ENCODE results near the gene MAPK14.

The MAPK14 gene

DNA sequence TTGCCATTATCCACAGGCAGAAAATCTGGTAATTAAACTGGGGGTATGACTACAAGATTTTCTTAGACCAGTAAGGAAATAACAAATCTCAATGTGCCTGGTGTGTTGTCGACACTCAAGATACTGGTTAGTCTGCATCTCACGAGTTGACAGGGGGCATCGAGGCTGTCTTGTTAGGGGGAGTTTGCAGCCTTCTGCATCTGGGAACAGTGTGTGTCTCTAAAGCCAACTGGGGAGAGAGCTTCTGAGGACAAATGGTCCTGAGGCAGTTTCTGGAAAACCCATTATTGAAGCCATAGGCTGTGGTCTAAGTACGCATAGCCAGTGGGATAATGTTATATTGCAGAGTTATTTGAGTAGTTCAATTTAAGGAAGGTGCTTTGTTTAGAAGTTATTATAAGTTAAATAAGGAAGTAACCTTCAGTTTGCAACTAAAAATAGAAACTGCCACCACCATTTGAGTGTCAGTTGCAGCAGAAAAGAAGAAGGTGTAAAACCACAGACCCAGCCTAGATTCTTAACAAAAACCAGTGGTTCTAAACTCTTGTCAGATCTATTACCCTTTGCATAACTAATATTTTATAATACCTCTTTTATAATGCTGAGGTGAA is 87.3 kb downstream of the MAPK14 start:
- Histone ChIP-seq H3K27me3 (ENCODE audit: control insufficient read depth, insufficient read depth, low read length) (no peaks in the 10 kb centered on the region), H3K36me3 (ENCODE audit: control insufficient read depth, insufficient read depth, low read length) (no peaks in the 10 kb centered on the region), H3K9ac (ENCODE audit: low read length) (no peak overlapping the region), H3K4me3 (ENCODE audit: low read length) (no peak overlapping the region), H3K27ac (ENCODE audit: low read depth, low read length) (no peak overlapping the region), H3K4me1 (ENCODE audit: control insufficient read depth, insufficient read depth, low read length) (no peaks in the 10 kb centered on the region)

DNA sequence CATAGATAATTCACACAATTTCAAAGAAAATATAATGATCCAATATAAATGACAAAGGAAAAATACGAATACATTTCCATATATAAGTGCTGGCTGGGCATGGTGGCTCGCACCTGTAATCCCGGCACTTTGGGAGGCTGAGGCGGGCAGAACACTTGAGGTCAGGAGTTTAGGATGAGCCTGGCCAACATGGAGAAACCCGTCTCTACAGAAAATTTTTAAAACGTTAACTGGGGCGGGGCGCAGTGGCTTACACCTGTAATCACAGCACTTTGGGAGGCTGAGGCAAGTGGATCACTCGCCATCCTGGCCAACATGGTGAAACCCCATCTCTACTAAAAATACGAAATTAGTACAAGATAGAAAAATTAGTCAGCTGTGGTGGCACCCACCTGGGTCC is 87.8 kb downstream of the MAPK14 start:
- Histone ChIP-seq H3K4me3 (ENCODE audit: low read length) (no peak overlapping the region), H3K27ac (ENCODE audit: low read depth, low read length) (no peak overlapping the region), H3K4me1 (ENCODE audit: control insufficient read depth, insufficient read depth, low read length) (no peaks in the 10 kb centered on the region), H3K27me3 (ENCODE audit: control insufficient read depth, insufficient read depth, low read length) (no peaks in the 10 kb centered on the region), H3K36me3 (ENCODE audit: control insufficient read depth, insufficient read depth, low read length) (no peaks in the 10 kb centered on the region), H3K9ac (ENCODE audit: low read length) (no peak overlapping the region)

- no peak overlapping the region for H3K27ac ChIP-seq (ENCODE audit: low read depth, low read length)
- H3K4me3 ChIP-seq (ENCODE audit: low read length), result no peak overlapping the region
- H3K36me3 ChIP-seq (ENCODE audit: control insufficient read depth, insufficient read depth, low read length), result no peaks in the 10 kb centered on the region
- H3K27me3 ChIP-seq (ENCODE audit: control insufficient read depth, insufficient read depth, low read length), result no peaks in the 10 kb centered on the region
- H3K4me1 ChIP-seq (ENCODE audit: control insufficient read depth, insufficient read depth, low read length), result no peaks in the 10 kb centered on the region
- H3K9ac ChIP-seq (ENCODE audit: low read length), result no peak overlapping the region
Observed at GRCh38 chr6:36116066-36116864, 88.7 kb downstream of the MAPK14 start.

DNA sequence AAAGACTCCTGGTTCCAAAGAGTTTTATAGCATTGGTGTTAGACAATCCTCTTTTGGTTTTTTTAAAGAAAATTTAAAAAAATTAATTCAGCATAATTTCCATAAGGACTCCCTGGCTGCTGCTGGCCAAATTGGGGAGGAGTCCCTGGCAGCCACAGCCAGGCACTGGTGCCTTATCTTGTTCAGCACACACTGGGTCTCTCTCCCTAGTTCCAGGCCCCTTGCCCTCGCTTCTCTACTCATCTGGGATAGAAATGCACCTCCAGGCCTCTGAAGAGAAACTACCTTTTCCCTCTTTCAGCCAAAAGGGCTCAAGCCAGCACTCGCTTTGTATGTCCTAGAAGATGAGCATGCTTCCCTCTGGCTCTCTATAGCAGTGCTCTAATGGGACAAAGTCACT is 89.3 kb downstream of the MAPK14 start:
- H3K27ac ChIP-seq (ENCODE audit: low read depth, low read length), result no peak overlapping the region
- no peaks in the 10 kb centered on the region for H3K27me3 ChIP-seq (ENCODE audit: control insufficient read depth, insufficient read depth, low read length)
- H3K4me3 ChIP-seq (ENCODE audit: low read length), result no peak overlapping the region
- H3K36me3 ChIP-seq (ENCODE audit: control insufficient read depth, insufficient read depth, low read length), result no peaks in the 10 kb centered on the region
- H3K9ac ChIP-seq (ENCODE audit: low read length), result no peak overlapping the region
- H3K4me1 ChIP-seq (ENCODE audit: control insufficient read depth, insufficient read depth, low read length), result no peaks in the 10 kb centered on the region

GRCh38 chr6:36117658-36118549 is 90.3 kb downstream of the MAPK14 start:
- no peaks in the 10 kb centered on the region for H3K27me3 ChIP-seq (ENCODE audit: control insufficient read depth, insufficient read depth, low read length)
- H3K4me1 ChIP-seq (ENCODE audit: control insufficient read depth, insufficient read depth, low read length), result no peaks in the 10 kb centered on the region
- no peak overlapping the region for H3K4me3 ChIP-seq (ENCODE audit: low read length)
- H3K27ac ChIP-seq (ENCODE audit: low read depth, low read length), result no peak overlapping the region
- no peak overlapping the region for H3K9ac ChIP-seq (ENCODE audit: low read length)
- H3K36me3 ChIP-seq (ENCODE audit: control insufficient read depth, insufficient read depth, low read length), result no peaks in the 10 kb centered on the region

DNA sequence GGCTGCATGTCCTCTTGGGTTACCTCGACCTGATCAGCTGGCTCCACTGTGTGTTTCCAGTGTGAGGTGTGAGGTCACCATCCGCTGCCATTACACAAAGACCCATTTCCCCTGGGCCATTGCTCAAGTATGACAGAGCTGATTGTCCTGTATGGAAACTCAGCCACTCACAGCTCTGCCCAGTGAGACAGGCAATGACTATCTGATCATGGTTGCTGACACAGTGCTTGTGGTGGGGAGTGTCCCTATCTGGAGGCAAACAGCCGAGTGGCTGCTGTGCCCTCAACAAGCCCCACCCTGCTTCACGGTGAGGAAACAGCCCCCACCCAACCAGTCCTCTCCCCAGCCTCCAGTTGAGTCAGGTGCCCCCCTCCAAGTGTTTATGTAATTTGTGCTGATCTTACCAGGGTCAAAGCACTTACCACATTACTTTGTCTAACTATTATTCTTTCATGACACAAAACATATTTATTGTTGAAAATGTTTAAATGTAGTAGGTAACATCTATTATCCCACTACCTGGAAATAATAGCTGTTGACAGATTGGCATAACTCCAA is 91.0 kb downstream of the MAPK14 start:
- Histone ChIP-seq H3K4me3 (ENCODE audit: low read length) (no peak overlapping the region), H3K9ac (ENCODE audit: low read length) (peak overlapping the region; percentile 27), H3K4me1 (ENCODE audit: control insufficient read depth, insufficient read depth, low read length) (no peaks in the 10 kb centered on the region), H3K27me3 (ENCODE audit: control insufficient read depth, insufficient read depth, low read length) (no peaks in the 10 kb centered on the region), H3K36me3 (ENCODE audit: control insufficient read depth, insufficient read depth, low read length) (no peaks in the 10 kb centered on the region), H3K27ac (ENCODE audit: low read depth, low read length) (no peak overlapping the region)

DNA sequence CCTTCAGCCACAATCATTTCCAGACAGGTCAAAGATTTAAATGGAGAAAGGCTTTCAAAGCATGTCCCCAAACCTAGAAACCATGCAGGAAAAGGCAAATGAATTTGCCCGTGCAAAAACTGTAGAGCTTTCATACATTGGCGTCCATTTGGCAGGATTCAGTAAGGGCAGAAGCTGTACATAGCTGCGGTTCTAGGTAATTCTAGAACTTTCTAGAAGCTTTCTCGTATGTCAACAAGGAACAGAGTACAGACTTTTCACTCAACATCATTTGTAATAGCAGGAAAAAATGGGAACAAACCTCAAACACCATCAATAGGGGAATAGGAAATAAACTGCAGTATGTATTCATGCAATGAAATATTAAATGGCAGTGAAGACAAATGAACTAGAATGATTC is 91.6 kb downstream of the MAPK14 start:
- H3K4me3 ChIP-seq (ENCODE audit: low read length), result no peak overlapping the region
- H3K36me3 ChIP-seq (ENCODE audit: control insufficient read depth, insufficient read depth, low read length), result no peaks in the 10 kb centered on the region
- no peaks in the 10 kb centered on the region for H3K27me3 ChIP-seq (ENCODE audit: control insufficient read depth, insufficient read depth, low read length)
- H3K9ac ChIP-seq (ENCODE audit: low read length), result no peak overlapping the region
- H3K4me1 ChIP-seq (ENCODE audit: control insufficient read depth, insufficient read depth, low read length), result no peaks in the 10 kb centered on the region
- no peak overlapping the region for H3K27ac ChIP-seq (ENCODE audit: low read depth, low read length)

- Histone ChIP-seq H3K9ac (ENCODE audit: low read length) (no peak overlapping the region), H3K27me3 (ENCODE audit: control insufficient read depth, insufficient read depth, low read length) (no peaks in the 10 kb centered on the region), H3K27ac (ENCODE audit: low read depth, low read length) (no peak overlapping the region), H3K4me1 (ENCODE audit: control insufficient read depth, insufficient read depth, low read length) (no peaks in the 10 kb centered on the region), H3K36me3 (ENCODE audit: control insufficient read depth, insufficient read depth, low read length) (no peaks in the 10 kb centered on the region), H3K4me3 (ENCODE audit: low read length) (no peak overlapping the region)
Observed at GRCh38 chr6:36120018-36120417, 92.4 kb downstream of the MAPK14 start.

GRCh38 chr6:36120539-36120938 is 92.9 kb downstream of the MAPK14 start:
- H3K9ac ChIP-seq (ENCODE audit: low read length), result no peak overlapping the region
- H3K4me1 ChIP-seq (ENCODE audit: control insufficient read depth, insufficient read depth, low read length), result no peaks in the 10 kb centered on the region
- no peaks in the 10 kb centered on the region for H3K36me3 ChIP-seq (ENCODE audit: control insufficient read depth, insufficient read depth, low read length)
- no peak overlapping the region for H3K27ac ChIP-seq (ENCODE audit: low read depth, low read length)
- H3K27me3 ChIP-seq (ENCODE audit: control insufficient read depth, insufficient read depth, low read length), result no peaks in the 10 kb centered on the region
- H3K4me3 ChIP-seq (ENCODE audit: low read length), result peak overlapping the region; percentile 29

- no peaks in the 10 kb centered on the region for H3K27me3 ChIP-seq (ENCODE audit: control insufficient read depth, insufficient read depth, low read length)
- peak overlapping the region; percentile 3 for H3K27ac ChIP-seq (ENCODE audit: low read depth, low read length)
- no peaks in the 10 kb centered on the region for H3K4me1 ChIP-seq (ENCODE audit: control insufficient read depth, insufficient read depth, low read length)
- H3K9ac ChIP-seq (ENCODE audit: low read length), result no peak overlapping the region
- peak overlapping the region; percentile 29 for H3K4me3 ChIP-seq (ENCODE audit: low read length)
- H3K36me3 ChIP-seq (ENCODE audit: control insufficient read depth, insufficient read depth, low read length), result no peaks in the 10 kb centered on the region
Observed at GRCh38 chr6:36120979-36121786, 93.6 kb downstream of the MAPK14 start.

DNA sequence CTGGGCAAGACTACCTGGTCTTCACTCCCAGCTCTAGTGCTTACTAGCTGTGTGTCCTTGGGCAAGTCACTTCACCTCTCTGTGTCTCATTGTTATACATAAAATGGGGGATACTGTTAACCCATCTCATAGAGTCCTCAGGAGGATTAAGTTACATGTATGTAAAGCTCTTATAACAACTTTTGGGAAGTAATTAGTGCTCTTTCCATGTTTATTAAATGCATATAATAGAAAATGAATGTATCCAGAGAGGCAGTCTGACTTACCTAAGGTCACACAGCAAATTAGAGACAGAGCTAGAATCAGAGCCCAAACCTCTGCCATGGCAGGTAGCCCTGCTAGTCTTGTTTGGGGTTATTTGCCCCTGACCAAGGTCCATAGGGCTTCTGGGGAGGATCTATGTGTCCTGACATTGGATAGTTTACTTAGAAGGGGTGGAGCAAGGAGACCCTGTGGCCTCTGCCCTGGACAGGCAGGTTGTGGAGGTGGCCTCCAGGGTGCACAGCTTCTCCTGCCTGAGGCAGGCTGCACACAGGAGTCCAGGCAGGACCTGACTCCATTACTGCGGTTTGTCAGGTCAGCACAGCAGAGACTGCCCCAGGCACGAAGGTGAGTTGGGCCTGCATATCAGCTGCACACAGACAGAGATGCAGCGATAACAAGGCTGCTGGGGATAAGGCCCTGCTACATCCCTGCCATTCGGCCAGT is 94.3 kb downstream of the MAPK14 start:
- Histone ChIP-seq H3K4me1 (ENCODE audit: control insufficient read depth, insufficient read depth, low read length) (no peaks in the 10 kb centered on the region), H3K27ac (ENCODE audit: low read depth, low read length) (no peak overlapping the region), H3K36me3 (ENCODE audit: control insufficient read depth, insufficient read depth, low read length) (no peaks in the 10 kb centered on the region), H3K9ac (ENCODE audit: low read length) (no peak overlapping the region), H3K4me3 (ENCODE audit: low read length) (no peak overlapping the region), H3K27me3 (ENCODE audit: control insufficient read depth, insufficient read depth, low read length) (no peaks in the 10 kb centered on the region)
